ENCODE results near the gene PARD6A.
A peak's percentile ranks its signal among the peaks of the same experiment; 100 is the strongest.

The PARD6A gene

GRCh38 chr16:67665598-67665997, 4.8 kb downstream of the PARD6A start:
- no peak for DNase-seq (ENCODE audit: low read depth in 1 of 2, low spot score in 1 of 2)
- no peak overlapping the region for H3K27ac ChIP-seq (replicated peaks)
- no peaks in the 10 kb centered on the region for H3K27me3 ChIP-seq (ENCODE audit: insufficient read depth, poor library complexity, severe bottlenecking)
- H3K4me3 ChIP-seq (replicated peaks; ENCODE audit: insufficient read depth, low read length): peak overlapping the region; percentile 59; the same call in 1 of the 2 replicates
- TF ChIP-seq GABPA (IDR thresholded peaks at IDR 0.05; ENCODE audit: low read depth) (no peak), POLR2AphosphoS5 (IDR thresholded peaks at IDR 0.05; ENCODE audit: low read depth) (no peak), CTCF (IDR thresholded peaks at IDR 0.05; ENCODE audit: insufficient read depth, low read length) (no peak), SPI1 (IDR thresholded peaks at IDR 0.05; ENCODE audit: borderline replicate concordance, low read depth) (no peak), REST (IDR thresholded peaks at IDR 0.05; ENCODE audit: insufficient replicate concordance, low read depth) (no peak)

DNA sequence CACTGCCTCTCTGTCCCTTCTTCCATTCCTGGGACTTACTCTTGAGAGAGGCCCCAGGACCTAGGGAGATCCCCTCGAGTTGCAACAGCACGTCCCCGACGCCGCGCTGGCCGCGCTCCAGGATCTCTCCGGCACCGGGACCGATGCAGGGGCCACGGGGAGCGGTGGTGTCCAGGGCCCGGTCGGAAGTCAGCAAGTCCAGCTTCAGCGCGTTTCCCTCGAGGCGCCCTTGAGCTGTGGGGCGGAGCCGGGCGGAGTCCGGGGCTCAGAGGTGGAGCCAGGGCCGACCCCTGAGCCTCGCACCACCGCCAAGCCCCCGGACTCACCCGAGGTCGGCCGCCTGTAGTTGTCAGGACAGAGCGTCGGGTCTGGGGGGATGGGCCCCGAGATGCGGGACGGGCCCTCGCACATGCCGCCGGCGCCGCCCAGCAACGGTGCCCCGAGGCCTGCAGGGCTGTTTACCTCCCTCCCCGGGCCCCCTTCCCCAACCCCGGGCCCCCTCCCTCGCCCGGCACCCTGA, 5.3 kb downstream of the PARD6A start:
- no peaks in the 10 kb centered on the region for H3K27me3 ChIP-seq (ENCODE audit: insufficient read depth, poor library complexity, severe bottlenecking)
- peak overlapping the region; percentile 97 for H3K27ac ChIP-seq (replicated peaks)
- peak overlapping the region; percentile 59 for H3K4me3 ChIP-seq (replicated peaks; ENCODE audit: insufficient read depth, low read length)
- no peak for DNase-seq (ENCODE audit: low read depth in 1 of 2, low spot score in 1 of 2)
- TF ChIP-seq CTCF (IDR thresholded peaks at IDR 0.05; ENCODE audit: insufficient read depth, low read length) (no peak), POLR2AphosphoS5 (IDR thresholded peaks at IDR 0.05; ENCODE audit: low read depth) (no peak), GABPA (IDR thresholded peaks at IDR 0.05; ENCODE audit: low read depth) (no peak), REST (IDR thresholded peaks at IDR 0.05; ENCODE audit: insufficient replicate concordance, low read depth) (no peak), SPI1 (IDR thresholded peaks at IDR 0.05; ENCODE audit: borderline replicate concordance, low read depth) (no peak)

GRCh38 chr16:67666559-67667452, 6.0 kb downstream of the PARD6A start, which contains the start of the genes C16orf86 and ENKD1:
Gene C16orf86, plus strand, starts transcription at chr16:67666814. Its CDS starts 157 bp downstream, at chr16:67666971.
Gene ENKD1, minus strand, starts transcription at chr16:67666750. Its CDS starts 308 bp downstream, at chr16:67666442.
- Histone ChIP-seq H3K27ac (replicated peaks) (peak within 1 kb of the TSS; percentile 97), H3K27me3 (ENCODE audit: insufficient read depth, poor library complexity, severe bottlenecking) (no peaks in the 10 kb centered on the region), H3K4me3 (replicated peaks; ENCODE audit: insufficient read depth, low read length) (peak within 1 kb of the TSS; percentile 59)
- peak; percentile 65 to 86 for DNase-seq (ENCODE audit: low read depth in 1 of 2, low spot score in 1 of 2)
- TF ChIP-seq REST (IDR thresholded peaks at IDR 0.05; ENCODE audit: insufficient replicate concordance, low read depth) (no peak), SPI1 (IDR thresholded peaks at IDR 0.05; ENCODE audit: borderline replicate concordance, low read depth) (peak; percentile 5; the same call in 1 of the 2 replicates), POLR2AphosphoS5 (IDR thresholded peaks at IDR 0.05; ENCODE audit: low read depth) (peak; percentile 65; the same call in 1 of the 2 replicates), GABPA (IDR thresholded peaks at IDR 0.05; ENCODE audit: low read depth) (peak; percentile 71), CTCF (IDR thresholded peaks at IDR 0.05; ENCODE audit: insufficient read depth, low read length) (no peak)

All from HL-60 (cell line).